ENCODE measurements around the gene PBX2. TPM values are rescaled to one million over a fixed set of nuclear protein-coding genes. Genes with fewer than 3 reads are reported as not detected.

PBX2 gene
- total RNA-seq, 1 experiment from 2014 or later: 176 TPM

- H3K27me3 Mint-ChIP-seq (ENCODE audit: low read depth): peaks cover 11% of the 10 kb centered on the region
- Histone ChIP-seq H3K79me1 (ENCODE audit: insufficient read depth, low read depth, low read length, poor library complexity, severe bottlenecking) (no peaks in the 10 kb centered on the region), H4K20me1 (ENCODE audit: control insufficient read depth, insufficient read depth, insufficient read length) (no peaks in the 10 kb centered on the region), H3K4me2 (ENCODE audit: insufficient read depth, insufficient read length, low read length) (no peak overlapping the region), H3K14ac (ENCODE audit: insufficient read depth, low read length) (no peak overlapping the region), H3K27ac (ENCODE audit: insufficient read length, low read depth, low read length) (no peak overlapping the region), H4K8ac (replicated peaks; ENCODE audit: insufficient read length, low read depth, low read length) (no peak overlapping the region), H3K9ac (ENCODE audit: extremely low read depth, insufficient read length, low read length) (no peak overlapping the region), H4K91ac (ENCODE audit: insufficient read length, low read depth, low read length) (no peak overlapping the region), H3K79me2 (ENCODE audit: insufficient read depth, low read length) (no peaks in the 10 kb centered on the region), H2AK5ac (ENCODE audit: insufficient read length, low read length) (no peak overlapping the region), H2BK120ac (ENCODE audit: low read depth, low read length, poor library complexity, severe bottlenecking) (no peak overlapping the region), H2BK20ac (ENCODE audit: low read depth, low read length, poor library complexity, severe bottlenecking) (no peak overlapping the region), H2BK15ac (ENCODE audit: low read depth, low read length) (no peak overlapping the region), H2AFZ (ENCODE audit: low read length) (no peak overlapping the region), H3K23ac (ENCODE audit: insufficient read length, low read depth, low read length) (no peak overlapping the region), H2BK12ac (ENCODE audit: insufficient read length, low read depth, low read length) (no peak overlapping the region), H2BK5ac (ENCODE audit: insufficient read length, low read length) (no peak overlapping the region), H4K5ac (ENCODE audit: insufficient read length, low read depth, low read length) (no peak overlapping the region), H3K56ac (ENCODE audit: insufficient read length, low read depth, low read length) (no peak overlapping the region), H3T11ph (ENCODE audit: low read length) (no peak overlapping the region), H3K9me3 (ENCODE audit: control insufficient read depth, low read depth, low read length) (no peaks in the 10 kb centered on the region), H3K4me1 (ENCODE audit: insufficient read depth, low read length) (0 out of 2 replicates have a peak, but pooled peaks cover 6% of the 10 kb centered on the region), H3K18ac (ENCODE audit: insufficient read length, low read depth, low read length) (no peak overlapping the region), H3K4ac (ENCODE audit: low read depth, low read length) (no peak overlapping the region), H3K27me3 (ENCODE audit: insufficient read depth, low read length) (no peaks in the 10 kb centered on the region), H3K23me2 (ENCODE audit: insufficient read length, low read depth, low read length, poor library complexity, severe bottlenecking) (no peaks in the 10 kb centered on the region)
- no CpG with 5 or more reads among the region's 7 CpGs for WGBS (ENCODE audit: extremely low coverage, insufficient read length, low lambda C conversion rate)
- H3K27ac Mint-ChIP-seq: no peak overlapping the region
- no peak for TF ChIP-seq CTCF (conservative IDR thresholded peaks at IDR 0.05)
- H3K9me3 Mint-ChIP-seq: no peaks in the 10 kb centered on the region
- no peak for DNase-seq
- no peaks in the 10 kb centered on the region; a peak in 1 of 7 replicates for H3K36me3 Mint-ChIP-seq (ENCODE audit: insufficient read depth in 1 of 3, low read depth in 3 of 3)
- peaks cover 18% of the 10 kb centered on the region in 2 experiments for H3K4me1 Mint-ChIP-seq
- H3K4me3 Mint-ChIP-seq: no peak overlapping the region
Measured at GRCh38 chr6:32226434-32226833, 36.4 kb upstream of the PBX2 start.
